ENCODE data around the gene DEAF1.
A peak's percentile ranks its signal among the peaks of the same experiment; 100 is the strongest.

The DEAF1 gene

DNA sequence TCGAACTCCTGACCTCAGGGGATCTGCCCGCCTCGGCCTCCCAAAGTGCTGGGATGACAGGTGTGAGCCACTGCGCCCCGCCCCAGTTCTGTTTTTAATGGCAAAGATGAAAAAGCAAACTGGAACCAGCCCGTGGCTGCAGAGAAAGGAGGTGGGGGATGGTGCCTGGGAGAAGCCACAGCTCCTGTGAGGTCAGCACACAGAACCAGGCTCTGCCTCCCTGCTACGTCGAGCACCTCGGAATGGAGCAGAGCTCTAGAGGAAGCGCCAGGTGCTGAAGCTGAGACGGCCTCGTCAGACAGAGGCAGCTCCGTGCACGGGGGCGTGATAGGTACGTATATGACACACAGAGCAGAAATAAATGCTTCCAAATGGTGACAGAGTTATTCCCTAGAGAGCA is 49.5 kb downstream of the DEAF1 start:
- H3K27me3 Mint-ChIP-seq (ENCODE audit: low read depth), result peaks cover 2% of the 10 kb centered on the region

DNA sequence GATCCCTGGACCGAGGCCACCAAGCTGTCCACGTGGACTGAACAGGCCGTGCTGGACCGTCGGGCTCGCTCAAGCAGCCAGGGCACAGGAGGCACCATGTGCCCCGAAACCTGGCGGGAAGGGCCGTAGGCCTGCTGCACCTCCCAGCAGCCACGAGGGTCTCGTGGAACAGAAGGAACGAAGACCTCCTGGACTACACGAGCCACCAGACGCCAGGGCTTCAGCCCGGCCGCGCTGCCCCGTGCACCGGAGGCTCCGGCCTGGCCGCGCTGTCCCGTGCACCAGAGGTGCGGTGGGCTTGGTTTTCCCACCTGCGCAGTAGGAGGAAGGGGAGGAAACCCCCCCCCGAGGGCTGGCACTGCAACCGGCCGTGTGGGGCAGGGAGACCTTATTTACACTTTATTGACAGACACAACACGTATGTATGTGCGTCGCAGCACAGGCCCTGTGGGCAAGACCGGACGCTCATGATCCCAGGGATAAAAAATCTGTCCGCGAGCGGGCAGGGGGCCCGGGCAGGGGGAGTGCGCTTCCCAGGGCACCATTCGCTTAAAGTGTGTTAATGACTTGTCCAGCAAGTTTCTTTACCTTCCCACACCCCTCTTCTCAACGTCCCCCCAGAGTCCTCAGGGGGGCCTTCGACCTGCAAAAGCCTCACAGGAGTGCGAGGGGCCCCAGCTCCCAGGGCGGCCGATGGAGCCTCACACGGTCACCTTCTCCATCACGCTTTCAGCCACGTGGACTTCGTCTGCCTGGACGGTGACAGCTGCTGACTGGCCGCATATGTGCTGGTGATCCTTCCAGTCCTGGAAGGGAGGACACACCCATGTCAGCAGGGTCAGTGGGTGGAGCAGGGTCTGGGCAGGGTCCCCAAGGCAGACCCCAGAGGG is 50.9 kb downstream of the DEAF1 start:
- no peak for DNase-seq (ENCODE audit: low spot score)
- Mint-ChIP-seq H3K27me3 (ENCODE audit: low read depth) (peaks cover 5% of the 10 kb centered on the region), H3K4me3 (no peak overlapping the region), H3K9me3 (no peaks in the 10 kb centered on the region), H3K4me1 (ENCODE audit: low read depth) (no peaks in the 10 kb centered on the region), H3K36me3 (ENCODE audit: low read depth) (peaks cover 7% of the 10 kb centered on the region), H3K27ac (no peak overlapping the region)

More for the DNA sequence above, 49.5 kb downstream of the DEAF1 start:
- no peak for DNase-seq (ENCODE audit: low spot score)
- no peak overlapping the region for H3K4me3 Mint-ChIP-seq
- H3K27ac Mint-ChIP-seq, result no peak overlapping the region
- no peaks in the 10 kb centered on the region for H3K4me1 Mint-ChIP-seq (ENCODE audit: low read depth)
- H3K36me3 Mint-ChIP-seq (ENCODE audit: low read depth), result peaks cover 7% of the 10 kb centered on the region
- no peaks in the 10 kb centered on the region for H3K9me3 Mint-ChIP-seq

DNA sequence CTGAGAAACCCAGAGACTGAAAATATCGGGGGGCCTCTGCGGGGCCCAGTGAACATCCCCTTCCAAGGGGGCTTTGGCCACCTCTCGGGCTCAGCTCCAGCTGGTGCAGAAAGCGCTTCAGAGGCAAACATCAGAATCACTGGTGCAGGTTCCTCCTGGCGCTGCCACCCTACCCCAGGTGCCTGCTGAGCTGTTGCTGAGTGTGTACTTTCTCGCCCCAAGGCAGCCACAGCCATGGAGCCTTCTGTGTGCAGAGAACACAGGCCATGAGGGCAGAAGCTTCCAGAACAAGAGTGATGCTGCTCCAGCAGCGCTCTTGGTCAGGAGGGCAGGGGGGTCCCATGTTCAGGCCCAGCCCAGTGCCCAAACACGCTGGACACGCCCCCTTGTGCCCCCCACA is 51.7 kb downstream of the DEAF1 start:
- H3K27ac Mint-ChIP-seq, result no peak overlapping the region
- H3K27me3 Mint-ChIP-seq (ENCODE audit: low read depth), result peaks cover 13% of the 10 kb centered on the region
- no peaks in the 10 kb centered on the region for H3K4me1 Mint-ChIP-seq (ENCODE audit: low read depth)

DNA sequence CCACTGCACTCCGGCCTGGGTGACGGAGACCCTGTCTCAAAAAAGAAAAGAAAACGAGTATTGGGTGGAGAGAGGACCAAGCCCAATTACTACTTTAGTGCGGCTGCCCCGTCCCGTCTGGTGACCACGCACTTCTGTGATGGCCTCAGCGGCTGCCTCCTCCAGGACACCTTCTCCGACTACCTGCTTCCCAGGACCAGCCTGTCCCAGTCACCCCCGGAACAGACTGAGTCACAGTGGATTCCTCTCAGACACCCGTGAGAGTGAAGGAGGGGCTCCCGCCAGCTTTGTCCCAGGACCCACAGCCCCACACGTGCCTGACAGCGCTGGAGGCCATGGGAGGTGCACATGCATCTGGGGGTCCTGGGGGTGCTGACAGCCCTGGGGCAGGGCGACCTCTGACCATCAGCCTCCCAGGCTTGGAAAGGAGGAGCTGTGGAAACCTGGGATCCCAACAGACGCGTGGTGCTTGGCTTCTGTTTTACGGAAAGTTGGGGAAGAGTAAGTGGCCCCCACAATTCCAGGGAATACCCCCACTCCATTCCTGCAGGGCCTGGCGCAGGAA is 53.1 kb downstream of the DEAF1 start:
- no peak for DNase-seq (ENCODE audit: low spot score)
- Mint-ChIP-seq H3K9me3 (no peaks in the 10 kb centered on the region), H3K27me3 (ENCODE audit: low read depth) (peaks cover 22% of the 10 kb centered on the region), H3K4me1 (ENCODE audit: low read depth) (no peaks in the 10 kb centered on the region), H3K4me3 (no peak overlapping the region), H3K36me3 (ENCODE audit: low read depth) (peaks cover 2% of the 10 kb centered on the region), H3K27ac (no peak overlapping the region)

More for the DNA sequence above, 51.7 kb downstream of the DEAF1 start:
- Mint-ChIP-seq H3K4me3 (no peak overlapping the region), H3K36me3 (ENCODE audit: low read depth) (peaks cover 6% of the 10 kb centered on the region), H3K9me3 (no peaks in the 10 kb centered on the region)
- no peak for DNase-seq (ENCODE audit: low spot score)

DNA sequence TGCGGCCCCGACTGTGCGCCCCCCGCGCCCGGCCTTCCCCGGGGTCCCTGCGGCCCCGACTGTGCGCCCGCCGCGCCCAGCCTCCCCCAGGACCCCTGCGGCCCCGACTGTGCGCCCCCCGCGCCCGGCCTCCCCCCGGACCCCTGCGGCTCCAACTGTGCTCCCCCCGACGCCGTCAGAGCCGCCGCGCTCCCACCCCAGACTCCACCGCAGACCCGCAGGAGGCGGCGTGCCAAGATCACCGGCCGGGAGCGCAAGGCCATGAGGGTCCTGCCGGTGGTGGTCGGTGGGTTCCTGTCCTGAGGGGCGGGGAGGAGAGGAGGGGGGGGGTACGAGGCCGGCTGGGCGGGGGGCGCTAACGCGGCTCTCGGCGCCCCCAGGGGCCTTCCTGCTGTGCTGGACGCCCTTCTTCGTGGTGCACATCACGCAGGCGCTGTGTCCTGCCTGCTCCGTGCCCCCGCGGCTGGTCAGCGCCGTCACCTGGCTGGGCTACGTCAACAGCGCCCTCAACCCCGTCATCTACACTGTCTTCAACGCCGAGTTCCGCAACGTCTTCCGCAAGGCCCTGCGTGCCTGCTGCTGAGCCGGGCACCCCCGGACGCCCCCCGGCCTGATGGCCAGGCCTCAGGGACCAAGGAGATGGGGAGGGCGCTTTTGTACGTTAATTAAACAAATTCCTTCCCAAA is 54.9 kb downstream of the DEAF1 start:
- no peaks in the 10 kb centered on the region for H3K4me1 Mint-ChIP-seq (ENCODE audit: low read depth)
- no peak for DNase-seq (ENCODE audit: low spot score)
- peak overlapping the region; percentile 15 for H3K27ac Mint-ChIP-seq
- H3K9me3 Mint-ChIP-seq, result no peaks in the 10 kb centered on the region
- H3K27me3 Mint-ChIP-seq (ENCODE audit: low read depth), result peaks cover 31% of the 10 kb centered on the region
- H3K4me3 Mint-ChIP-seq, result no peak overlapping the region
- peaks cover 2% of the 10 kb centered on the region for H3K36me3 Mint-ChIP-seq (ENCODE audit: low read depth)

DNA sequence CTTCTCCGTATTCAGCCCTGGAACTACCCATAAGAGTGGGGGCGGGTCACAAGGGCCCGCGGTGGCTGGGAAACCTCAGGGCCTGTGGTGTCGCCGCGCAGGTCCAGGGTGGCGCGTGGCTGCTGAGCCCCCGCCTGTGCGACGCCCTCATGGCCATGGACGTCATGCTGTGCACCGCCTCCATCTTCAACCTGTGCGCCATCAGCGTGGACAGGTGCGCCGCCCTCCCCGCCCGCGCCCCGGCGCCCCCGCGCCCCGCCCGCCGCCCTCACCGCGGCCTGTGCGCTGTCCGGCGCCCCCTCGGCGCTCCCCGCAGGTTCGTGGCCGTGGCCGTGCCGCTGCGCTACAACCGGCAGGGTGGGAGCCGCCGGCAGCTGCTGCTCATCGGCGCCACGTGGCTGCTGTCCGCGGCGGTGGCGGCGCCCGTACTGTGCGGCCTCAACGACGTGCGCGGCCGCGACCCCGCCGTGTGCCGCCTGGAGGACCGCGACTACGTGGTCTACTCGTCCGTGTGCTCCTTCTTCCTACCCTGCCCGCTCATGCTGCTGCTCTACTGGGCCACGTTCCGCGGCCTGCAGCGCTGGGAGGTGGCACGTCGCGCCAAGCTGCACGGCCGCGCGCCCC is 55.6 kb downstream of the DEAF1 start:
- DNase-seq (ENCODE audit: low spot score), result no peak
- Mint-ChIP-seq H3K4me3 (no peak overlapping the region), H3K4me1 (ENCODE audit: low read depth) (no peaks in the 10 kb centered on the region), H3K9me3 (no peaks in the 10 kb centered on the region), H3K27ac (no peak overlapping the region), H3K36me3 (ENCODE audit: low read depth) (peaks cover 2% of the 10 kb centered on the region), H3K27me3 (ENCODE audit: low read depth) (peaks cover 35% of the 10 kb centered on the region)

DNA sequence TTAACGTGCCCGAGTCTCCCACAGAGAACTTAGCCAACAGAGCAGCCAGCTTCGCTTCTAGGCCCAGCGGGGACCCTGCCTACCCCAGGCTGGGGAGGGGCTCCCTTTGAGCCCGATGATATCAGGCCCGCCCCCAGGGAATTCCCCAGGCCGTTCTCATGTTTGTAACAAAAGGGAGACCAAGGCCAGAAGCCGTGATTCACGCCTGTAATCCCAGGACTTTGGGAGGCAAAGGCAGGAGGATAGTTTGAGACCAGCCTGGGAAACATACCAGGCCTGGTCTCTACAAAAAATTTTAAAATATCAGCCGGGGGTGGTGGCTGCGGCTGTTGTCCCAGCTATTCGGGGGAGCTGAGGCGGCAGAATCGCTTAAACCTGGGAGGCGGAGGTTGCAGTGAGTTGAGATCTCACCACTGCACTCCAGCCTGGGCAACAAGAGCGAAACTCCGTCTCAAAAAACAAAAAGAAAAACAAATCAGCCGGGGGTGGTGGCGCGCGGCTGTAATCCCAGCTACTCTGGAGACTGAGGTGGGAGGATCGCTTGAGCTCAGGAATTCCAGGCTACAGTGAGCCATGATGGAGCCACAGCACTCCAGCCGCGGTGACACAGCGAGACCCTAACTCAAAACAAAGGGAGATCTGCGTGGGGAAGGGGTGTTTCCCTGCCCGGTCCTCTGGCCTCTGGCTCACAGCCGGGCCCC is 56.2 kb downstream of the DEAF1 start:
- Mint-ChIP-seq H3K4me1 (ENCODE audit: low read depth) (no peaks in the 10 kb centered on the region), H3K9me3 (no peaks in the 10 kb centered on the region), H3K36me3 (ENCODE audit: low read depth) (peaks cover 2% of the 10 kb centered on the region), H3K27ac (no peak overlapping the region), H3K4me3 (no peak overlapping the region), H3K27me3 (ENCODE audit: low read depth) (peaks cover 35% of the 10 kb centered on the region)
- no peak for DNase-seq (ENCODE audit: low spot score)

DNA sequence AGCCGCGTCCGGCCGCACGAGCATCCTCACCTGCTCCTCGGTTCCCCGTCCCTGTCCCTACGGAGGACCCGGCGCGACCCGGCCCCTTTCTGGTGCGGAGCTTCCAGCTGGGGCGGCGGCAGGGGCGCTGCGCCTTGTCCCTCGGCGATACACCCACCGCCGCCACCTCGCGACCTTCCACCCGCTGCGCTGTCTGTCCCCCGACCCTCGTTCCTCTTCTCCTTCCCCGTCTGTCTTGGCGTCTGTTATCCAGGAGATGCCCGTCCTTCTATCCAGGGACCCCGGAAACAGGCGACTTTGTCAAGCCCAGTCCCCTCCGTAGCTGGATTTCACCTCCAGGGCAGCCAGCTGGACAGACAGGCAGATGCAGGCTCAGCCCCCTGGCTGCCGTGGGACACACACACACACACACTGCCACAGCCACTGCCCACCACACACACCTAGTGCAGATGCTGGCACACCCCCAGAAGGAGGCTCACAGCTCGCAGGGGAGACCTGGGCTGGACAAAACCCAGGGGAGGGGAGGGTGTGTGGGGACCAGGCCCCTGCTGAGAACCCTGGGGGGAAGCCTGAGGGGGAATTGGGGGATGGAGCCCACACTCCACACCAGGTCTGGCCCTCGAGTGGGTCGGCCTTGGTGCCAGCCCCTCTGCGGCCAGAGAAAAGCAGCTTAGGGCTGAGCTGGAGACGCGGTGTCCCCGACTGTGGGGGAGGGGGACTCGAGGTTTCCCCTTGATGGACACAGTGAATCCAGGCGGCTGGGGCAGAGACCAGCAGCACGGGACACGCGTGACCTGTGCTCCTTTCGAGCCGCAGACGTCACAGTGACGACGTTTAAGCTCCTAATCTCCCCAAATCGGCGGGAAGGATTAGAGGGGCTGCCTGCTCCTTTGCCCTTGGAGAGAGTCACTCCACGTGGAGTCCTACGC is 57.2 kb downstream of the DEAF1 start:
- Mint-ChIP-seq H3K4me1 (ENCODE audit: low read depth) (no peaks in the 10 kb centered on the region), H3K27ac (no peak overlapping the region), H3K4me3 (peak overlapping the region; percentile 46), H3K27me3 (ENCODE audit: low read depth) (peaks cover 35% of the 10 kb centered on the region), H3K9me3 (no peaks in the 10 kb centered on the region), H3K36me3 (ENCODE audit: low read depth) (peaks cover 2% of the 10 kb centered on the region)
- DNase-seq (ENCODE audit: low spot score), result no peak

DNA sequence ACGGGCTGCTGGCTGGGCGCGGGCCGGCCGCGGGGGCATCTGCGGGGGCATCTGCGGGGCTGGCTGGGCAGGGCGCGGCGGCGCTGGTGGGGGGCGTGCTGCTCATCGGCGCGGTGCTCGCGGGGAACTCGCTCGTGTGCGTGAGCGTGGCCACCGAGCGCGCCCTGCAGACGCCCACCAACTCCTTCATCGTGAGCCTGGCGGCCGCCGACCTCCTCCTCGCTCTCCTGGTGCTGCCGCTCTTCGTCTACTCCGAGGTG is 57.8 kb downstream of the DEAF1 start:
- no peaks in the 10 kb centered on the region for H3K4me1 Mint-ChIP-seq (ENCODE audit: low read depth)
- H3K27me3 Mint-ChIP-seq (ENCODE audit: low read depth), result peaks cover 35% of the 10 kb centered on the region
- no peak overlapping the region for H3K4me3 Mint-ChIP-seq
- H3K9me3 Mint-ChIP-seq, result no peaks in the 10 kb centered on the region
- H3K27ac Mint-ChIP-seq, result no peak overlapping the region
- peaks cover 2% of the 10 kb centered on the region for H3K36me3 Mint-ChIP-seq (ENCODE audit: low read depth)
- DNase-seq (ENCODE audit: low spot score), result no peak

DNA sequence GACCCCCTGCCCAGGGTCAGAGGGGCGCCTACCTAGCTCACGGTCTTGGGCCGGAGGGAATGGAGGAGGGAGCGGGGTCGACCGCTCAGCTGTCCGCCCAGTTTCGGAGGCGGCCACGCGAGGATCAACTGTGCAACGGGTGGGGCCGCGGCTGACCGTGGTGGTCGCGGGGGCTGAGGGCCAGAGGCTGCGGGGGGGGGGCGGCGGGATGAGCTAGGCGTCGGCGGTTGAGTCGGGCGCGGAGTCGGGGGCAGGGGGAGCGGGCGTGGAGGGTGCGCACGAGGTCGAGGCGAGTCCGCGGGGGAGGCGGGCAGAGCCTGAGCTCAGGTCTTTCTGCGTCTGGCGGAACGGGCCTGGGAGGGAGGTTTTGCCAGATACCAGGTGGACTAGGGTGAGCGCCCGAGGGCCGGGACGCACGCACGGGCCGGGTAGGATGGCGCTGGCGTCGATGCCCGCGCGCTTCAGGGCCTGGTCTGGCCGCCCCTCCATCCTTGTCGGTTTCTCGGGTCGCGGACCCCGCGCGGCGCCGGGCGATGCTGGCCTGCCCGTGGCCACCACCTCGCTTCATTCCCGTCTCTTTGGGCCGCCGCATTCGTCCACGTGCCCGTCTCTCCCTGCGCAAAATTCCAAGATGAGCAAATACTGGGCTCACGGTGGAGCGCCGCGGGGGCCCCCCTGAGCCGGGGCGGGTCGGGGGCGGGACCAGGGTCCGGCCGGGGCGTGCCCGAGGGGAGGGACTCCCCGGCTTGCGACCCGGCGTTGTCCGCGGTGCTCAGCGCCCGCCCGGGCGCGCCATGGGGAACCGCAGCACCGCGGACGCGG is 58.3 kb downstream of the DEAF1 start, which contains the start of gene DRD4:
Gene DRD4 (plus strand): TSS at position 759 of the 822 bp plus-strand sequence. CDS start 36 bp downstream, at position 795.
- H3K4me1 Mint-ChIP-seq (ENCODE audit: low read depth), result no peaks in the 10 kb centered on the region
- peak within 1 kb of the TSS; percentile 46 for H3K4me3 Mint-ChIP-seq

DNA sequence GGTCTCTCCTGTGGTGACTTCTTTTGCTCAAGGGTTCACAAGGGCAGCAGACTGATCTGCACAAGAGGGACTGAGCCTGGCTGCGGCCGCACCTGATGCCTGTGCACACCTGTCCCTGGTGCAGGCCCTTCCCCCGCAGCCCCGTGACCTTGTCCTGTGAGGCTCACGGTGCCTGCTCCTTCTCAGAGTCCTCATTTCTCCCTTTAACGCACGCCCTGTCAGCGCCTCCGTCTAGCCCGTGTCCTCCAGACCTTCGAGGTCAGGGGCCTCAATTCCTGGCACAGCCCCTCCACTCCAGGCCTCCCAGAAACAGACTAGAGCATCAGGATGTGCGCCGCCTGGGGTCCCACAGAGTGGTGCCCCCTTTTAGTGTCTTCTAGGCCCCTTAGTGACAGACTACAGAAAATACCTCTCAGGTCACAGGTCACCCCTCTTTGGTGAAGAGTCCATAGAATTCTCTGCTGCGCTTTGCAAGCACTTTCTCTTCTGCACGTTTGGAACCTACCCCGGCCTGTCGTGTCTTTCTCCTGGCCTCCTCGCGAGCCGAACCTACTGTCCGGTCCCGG is 59.0 kb downstream of the DEAF1 start:
- no peaks in the 10 kb centered on the region for H3K9me3 Mint-ChIP-seq
- H3K4me3 Mint-ChIP-seq, result no peak overlapping the region
- peaks cover 35% of the 10 kb centered on the region for H3K27me3 Mint-ChIP-seq (ENCODE audit: low read depth)
- H3K27ac Mint-ChIP-seq, result no peak overlapping the region
- no peak for DNase-seq (ENCODE audit: low spot score)
- peaks cover 2% of the 10 kb centered on the region for H3K36me3 Mint-ChIP-seq (ENCODE audit: low read depth)
- no peaks in the 10 kb centered on the region for H3K4me1 Mint-ChIP-seq (ENCODE audit: low read depth)

More for the DNA sequence above, 58.3 kb downstream of the DEAF1 start, which contains the start of gene DRD4:
- no peak for DNase-seq (ENCODE audit: low spot score)
- Mint-ChIP-seq H3K9me3 (no peaks in the 10 kb centered on the region), H3K27ac (no peak within 1 kb of the TSS), H3K27me3 (ENCODE audit: low read depth) (peaks cover 35% of the 10 kb centered on the region), H3K36me3 (ENCODE audit: low read depth) (peaks cover 2% of the 10 kb centered on the region)

DNA sequence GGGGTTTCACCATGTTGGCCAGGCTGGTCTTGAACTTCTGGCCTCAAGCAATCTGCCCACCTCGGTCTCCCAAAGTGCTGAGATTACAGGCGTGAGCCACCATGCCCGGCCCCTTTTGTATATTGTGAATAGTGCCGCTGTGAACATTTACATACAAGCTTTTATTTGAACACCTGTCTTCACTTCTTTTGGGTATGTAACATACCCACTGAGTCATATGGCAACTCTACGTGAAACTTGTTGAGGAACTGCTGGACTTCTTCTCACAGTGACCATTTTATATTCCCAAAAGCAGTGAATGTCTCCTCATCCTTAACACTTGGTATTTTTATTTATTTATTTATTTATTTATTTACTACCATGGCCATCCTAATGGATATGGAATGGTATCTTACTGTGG is 64.2 kb downstream of the DEAF1 start:
- no peak for DNase-seq (ENCODE audit: low spot score)
- Mint-ChIP-seq H3K27me3 (ENCODE audit: low read depth) (peaks cover 36% of the 10 kb centered on the region), H3K4me3 (no peak overlapping the region), H3K36me3 (ENCODE audit: low read depth) (no peaks in the 10 kb centered on the region), H3K9me3 (no peaks in the 10 kb centered on the region), H3K4me1 (ENCODE audit: low read depth) (peaks cover 17% of the 10 kb centered on the region), H3K27ac (no peak overlapping the region)

Measured in T-helper 2 cell treated with Interferon-gamma antibody and Interleukin-4, amounts not matched to agents 5 μg/mL and 100 μg/mL, for 36 hours (primary cell).